Measurements from ENCODE around the gene PCYT2.

GRCh38 chr17:81914103-81914850 lies 3.1 kb upstream of the PCYT2 start:
- no peak for TF ChIP-seq POLR2A (IDR thresholded peaks at IDR 0.05; ENCODE audit: low read depth, low read length)
- no peak for TF ChIP-seq CTCF (IDR thresholded peaks at IDR 0.05; ENCODE audit: extremely low read depth in 1 of 2, insufficient read depth in 1 of 2, low read depth in 1 of 2, low read length in 2 of 2)
- no peak for TF ChIP-seq MYC (IDR thresholded peaks at IDR 0.05; ENCODE audit: low read depth, low read length)

Measured in endothelial cell of umbilical vein (primary cell).